Mucosa of descending colon (tissue), 3 donors: ENCODE data around the gene PSME1. TPM values are rescaled to one million over a fixed set of nuclear protein-coding genes. Genes with fewer than 3 reads are reported as not detected.

ENCODE experiments used
- ATAC-seq: fragments of 200-7000 bp; cut with Tn5 transposase; one replicate; pipeline ENCODE4 v1.9.1; 2020; ENCODE audit warnings: mild to moderate bottlenecking, moderate library complexity
- DNase-seq, 3 donors: peaks; one replicate each; pipeline ENCODE4 v3.0.0-alpha.2; 2020
- H3K36me3 ChIP-seq: fragments of 200-600 bp; one replicate; pipeline ENCODE4 v1.8.0; 2021; ENCODE audit warnings: low read depth, mild to moderate bottlenecking
- H3K4me1 ChIP-seq: fragments of 200-600 bp; one replicate; pipeline ENCODE4 v1.8.0; 2021; ENCODE audit warnings: low read depth, mild to moderate bottlenecking
- H3K4me3 ChIP-seq: fragments of 200-600 bp; one replicate; pipeline ENCODE4 v1.8.0; 2021; ENCODE audit warnings: mild to moderate bottlenecking
- H3K9me3 ChIP-seq: fragments of 200-600 bp; one replicate; pipeline ENCODE4 v1.8.0; 2021; ENCODE audit warnings: mild to moderate bottlenecking
- CTCF ChIP-seq: fragments of 200-600 bp; IDR thresholded peaks from one replicate; pipeline ENCODE4 v1.8.0; 2022; ENCODE audit warnings: antibody characterized with exemption, mild to moderate bottlenecking
- intact Hi-C, 2 donors: fragments of 100-400 bp; cut with DNase I in 1 of 2; cut with micrococcal nuclease in 1 of 2; formaldehyde crosslinking; loops; one replicate each; pipeline versions ENCODE4 v1.11.0 to v1.11.1; 2022; cut with DNase I, micrococcal nuclease
- total RNA-seq, 3 donors: library from RNA; stranded (reverse); fragmentation: NEBNext Ultra II Directional in 2 of 3; extraction: Animal tissue kit (Norgen Biotek cat#: 25700) in 2 of 3; gene quantifications; one replicate each; pipeline versions ENCODE4 v1.2.1 to v1.2.4, GENCODE V29; 2021 to 2023
- donor health status: DM: no; HTN: no; CAD: no; lungs with moderate emphysema.
- donor health status: DM: no; HTN: no; CAD: no.
- donor health status: DM: no; HTN: yes; CAD: no.

Gene PSME1
- total RNA-seq, 3 donors from 2014 or later, result 188 to 279 (median 203) TPM

- DNase-seq (peak; percentile 94 to 98 (median 96)), ATAC-seq (peak; percentile 80)
- H3K4me1 ChIP-seq, result peaks cover 37% of the 10 kb centered on the region
- intact Hi-C loops, result no loop called here
- H3K9me3 ChIP-seq, result no peaks in the 10 kb centered on the region
- H3K36me3 ChIP-seq, result peaks cover 3% of the 10 kb centered on the region
- no peak for TF ChIP-seq CTCF
- H3K4me3 ChIP-seq, result peak within 1 kb of the TSS; percentile 84
Measured at GRCh38 chr14:24146453-24146977, 10.5 kb downstream of the PSME1 start, which contains the start of gene PSME2. Gene PSME2 (minus strand): TSS chr14:24146610. CDS start chr14:24146581, 29 bp downstream.

- Histone ChIP-seq H3K36me3 (peaks cover 3% of the 10 kb centered on the region), H3K4me1 (peaks cover 30% of the 10 kb centered on the region), H3K4me3 (peak within 1 kb of the TSS; percentile 84), H3K9me3 (no peaks in the 10 kb centered on the region)
- TF ChIP-seq CTCF, result peak; percentile 24
- ATAC-seq (peak; percentile 92), DNase-seq (peak; percentile 97 to 99 (median 99))
- intact Hi-C loops, result no loop called here
Measured at GRCh38 chr14:24146978-24147760, 11.2 kb downstream of the PSME1 start, which contains the start of gene RNF31. Gene RNF31 (plus strand): TSS chr14:24147498. CDS start chr14:24147699, 201 bp downstream.

- H3K4me3 ChIP-seq, result peak overlapping the region; percentile 84
- TF ChIP-seq CTCF, result no peak
- H3K4me1 ChIP-seq, result peaks cover 23% of the 10 kb centered on the region
- intact Hi-C loops, result no loop called here
- peak; percentile 1 for ATAC-seq
- H3K36me3 ChIP-seq, result peaks cover 3% of the 10 kb centered on the region
- H3K9me3 ChIP-seq, result no peaks in the 10 kb centered on the region
- no peak for DNase-seq
Measured at GRCh38 chr14:24147761-24148428, 11.9 kb downstream of the PSME1 start.

- H3K9me3 ChIP-seq, result no peaks in the 10 kb centered on the region
- peaks cover 23% of the 10 kb centered on the region for H3K4me1 ChIP-seq
- DNase-seq, result no peak
- TF ChIP-seq CTCF, result no peak
- peaks cover 3% of the 10 kb centered on the region for H3K36me3 ChIP-seq
- no peak for ATAC-seq
- intact Hi-C loops, result no loop called here
- no peak overlapping the region for H3K4me3 ChIP-seq
Measured at GRCh38 chr14:24149302-24149969, 13.4 kb downstream of the PSME1 start.

GRCh38 chr14:24150061-24150460, 14.1 kb downstream of the PSME1 start:
- intact Hi-C loops, result no loop called here
- no peak for DNase-seq
- TF ChIP-seq CTCF, result no peak
- Histone ChIP-seq H3K4me3 (no peak overlapping the region), H3K4me1 (peaks cover 21% of the 10 kb centered on the region), H3K36me3 (peaks cover 3% of the 10 kb centered on the region), H3K9me3 (no peaks in the 10 kb centered on the region)
- ATAC-seq, result no peak
